HFFc6 (cell line): ENCODE measurements around the gene SLN. TPM values are rescaled to one million over a fixed set of nuclear protein-coding genes. Genes with fewer than 3 reads are reported as not detected.
"Not testable (repeated sequence)": the region's sequence is repeated elsewhere in the genome, so short reads cannot be mapped to it uniquely, and the experiment has no call there.

Experiments
- DNase-seq: peaks from one replicate; pipeline ENCODE4 v3.0.0-alpha.2; 2018
- H3K27ac Mint-ChIP-seq: 2 replicates; pipeline ENCODE4 v1.8.0; 2020; ENCODE audit warnings: mild to moderate bottlenecking, mixed read lengths
- H3K27me3 Mint-ChIP-seq: 2 replicates; pipeline ENCODE4 v1.8.0; 2021; ENCODE audit warnings: mild to moderate bottlenecking, moderate library complexity, mixed read lengths; ENCODE audit not compliant: insufficient read depth
- H3K36me3 Mint-ChIP-seq: 2 replicates; pipeline ENCODE4 v1.8.0; 2021; ENCODE audit warnings: low read depth, mixed read lengths
- H3K4me1 Mint-ChIP-seq: 2 replicates; pipeline ENCODE4 v1.8.0; 2020; ENCODE audit warnings: low read depth, mixed read lengths
- H3K4me3 Mint-ChIP-seq: 2 replicates; pipeline ENCODE4 v1.8.0; 2020; ENCODE audit warnings: mild to moderate bottlenecking, moderate library complexity, mixed read lengths
- H3K9me3 Mint-ChIP-seq: 2 replicates; pipeline ENCODE4 v1.8.0; 2020; ENCODE audit warnings: mild to moderate bottlenecking, mixed read lengths
- long read RNA-seq: library from polyadenylated mRNA; unstranded; transcript quantifications from one replicate; pipeline ENCODE4 v2.0.0, GENCODE V29; 2019
- total RNA-seq, 6 experiments: library from RNA; stranded (reverse); fragmentation: NEBNext Ultra II Directional; extraction: Animal tissue kit (Norgen Biotek cat#: 25700); gene quantifications; 2 replicates in 1 of 6; 3 replicates in 5 of 6; pipeline ENCODE4 v1.2.3, GENCODE V29; 2021
- TF ChIP-seq, protein P1 (sequence below): fragments of 200-600 bp; sonication (generic); IDR thresholded peaks from 2 replicates; pipeline ENCODE4 v1.5.0; 2021; ENCODE audit warnings: antibody characterized with exemption, mild to moderate bottlenecking

Gene SLN
- total RNA-seq, result not detected
- long read RNA-seq, result 0 reads

- no peak within 1 kb of the TSS for H3K27ac Mint-ChIP-seq
- no peak for DNase-seq
- TF ChIP-seq, protein P1, sequence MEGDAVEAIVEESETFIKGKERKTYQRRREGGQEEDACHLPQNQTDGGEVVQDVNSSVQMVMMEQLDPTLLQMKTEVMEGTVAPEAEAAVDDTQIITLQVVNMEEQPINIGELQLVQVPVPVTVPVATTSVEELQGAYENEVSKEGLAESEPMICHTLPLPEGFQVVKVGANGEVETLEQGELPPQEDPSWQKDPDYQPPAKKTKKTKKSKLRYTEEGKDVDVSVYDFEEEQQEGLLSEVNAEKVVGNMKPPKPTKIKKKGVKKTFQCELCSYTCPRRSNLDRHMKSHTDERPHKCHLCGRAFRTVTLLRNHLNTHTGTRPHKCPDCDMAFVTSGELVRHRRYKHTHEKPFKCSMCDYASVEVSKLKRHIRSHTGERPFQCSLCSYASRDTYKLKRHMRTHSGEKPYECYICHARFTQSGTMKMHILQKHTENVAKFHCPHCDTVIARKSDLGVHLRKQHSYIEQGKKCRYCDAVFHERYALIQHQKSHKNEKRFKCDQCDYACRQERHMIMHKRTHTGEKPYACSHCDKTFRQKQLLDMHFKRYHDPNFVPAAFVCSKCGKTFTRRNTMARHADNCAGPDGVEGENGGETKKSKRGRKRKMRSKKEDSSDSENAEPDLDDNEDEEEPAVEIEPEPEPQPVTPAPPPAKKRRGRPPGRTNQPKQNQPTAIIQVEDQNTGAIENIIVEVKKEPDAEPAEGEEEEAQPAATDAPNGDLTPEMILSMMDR, result no peak
- H3K9me3 Mint-ChIP-seq, result no peaks in the 10 kb centered on the region
- H3K27me3 Mint-ChIP-seq, result peaks cover 17% of the 10 kb centered on the region
- no peak within 1 kb of the TSS for H3K4me3 Mint-ChIP-seq
- peaks cover 5% of the 10 kb centered on the region for H3K4me1 Mint-ChIP-seq
- H3K36me3 Mint-ChIP-seq, result no peaks in the 10 kb centered on the region
These were observed at the start of gene SLN for GRCh38 chr11:107711861-107712755. SLN (minus strand) TSS chr11:107712056.

DNA sequence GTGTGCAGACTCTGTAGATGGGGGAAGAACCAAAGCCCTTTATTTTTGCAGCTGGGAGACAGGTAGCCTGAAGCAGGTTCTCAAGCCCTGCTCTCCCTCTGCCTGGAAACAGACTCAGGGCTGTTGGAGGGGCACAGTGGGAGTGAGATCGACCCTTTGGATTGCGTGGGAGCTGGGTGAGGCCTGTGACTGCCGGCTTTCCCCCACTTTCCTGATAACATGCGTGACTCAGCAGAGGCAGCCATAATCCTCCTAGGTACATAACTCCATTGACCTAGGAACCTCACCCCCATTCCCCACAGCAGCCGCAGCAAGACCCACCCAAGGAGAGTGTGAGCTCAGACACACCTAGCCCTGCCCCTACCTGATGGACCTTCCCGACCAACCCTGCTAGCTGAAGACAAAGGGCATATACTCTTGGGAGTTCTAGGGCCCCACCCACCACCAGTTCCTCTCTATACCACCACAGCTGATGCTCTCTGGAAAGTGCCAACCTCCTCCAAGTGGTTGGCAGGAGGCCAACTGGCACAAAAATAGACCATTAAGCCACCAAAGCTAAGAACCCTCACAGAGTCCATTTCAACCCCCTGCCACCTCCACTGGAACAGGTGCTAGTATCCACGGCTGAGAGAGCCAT lies 47.0 kb upstream of the SLN start:
- not testable (repeated sequence) for H3K4me3 Mint-ChIP-seq, H3K27ac Mint-ChIP-seq, H3K36me3 Mint-ChIP-seq, H3K9me3 Mint-ChIP-seq, DNase-seq, H3K4me1 Mint-ChIP-seq
- H3K27me3 Mint-ChIP-seq, result peaks cover 13% of the 10 kb centered on the region

DNA sequence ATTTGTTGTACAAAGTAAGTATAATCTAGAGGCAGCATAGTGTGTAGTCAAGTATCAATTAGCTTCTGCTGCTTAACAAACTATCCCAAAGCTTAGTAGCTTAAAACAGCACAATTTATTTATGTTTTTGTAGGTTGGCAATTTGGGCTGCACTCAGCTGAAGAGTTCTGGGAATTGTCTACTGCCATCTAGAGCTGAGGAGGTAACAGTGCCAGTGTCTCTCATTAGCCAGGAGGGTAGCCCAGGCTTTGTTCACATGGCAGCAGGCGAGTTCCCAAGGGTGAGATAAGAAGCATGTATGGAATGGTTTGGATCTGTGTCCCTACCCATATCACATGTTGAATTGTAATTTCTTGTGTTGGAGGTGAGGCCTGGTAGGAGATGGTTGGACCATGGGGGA lies 45.8 kb upstream of the SLN start:
- TF ChIP-seq, protein P1, result peak; percentile 48; the same call in 1 of the 2 replicates
- Mint-ChIP-seq H3K4me1 (peaks cover 9% of the 10 kb centered on the region; the same call in 1 of the 2 replicates), H3K27ac (no peak overlapping the region), H3K9me3 (no peaks in the 10 kb centered on the region), H3K4me3 (no peak overlapping the region), H3K27me3 (peaks cover 13% of the 10 kb centered on the region), H3K36me3 (no peaks in the 10 kb centered on the region)
- DNase-seq, result no peak

- Mint-ChIP-seq H3K9me3 (no peaks in the 10 kb centered on the region), H3K4me3 (no peak overlapping the region), H3K36me3 (no peaks in the 10 kb centered on the region), H3K27ac (no peak overlapping the region), H3K4me1 (peaks cover 12% of the 10 kb centered on the region; the same call in 1 of the 2 replicates), H3K27me3 (peaks cover 8% of the 10 kb centered on the region)
- TF ChIP-seq, protein P1, result no peak
- DNase-seq, result no peak
These were observed 44.7 kb upstream of the SLN start for GRCh38 chr11:107756553-107756952.

DNA sequence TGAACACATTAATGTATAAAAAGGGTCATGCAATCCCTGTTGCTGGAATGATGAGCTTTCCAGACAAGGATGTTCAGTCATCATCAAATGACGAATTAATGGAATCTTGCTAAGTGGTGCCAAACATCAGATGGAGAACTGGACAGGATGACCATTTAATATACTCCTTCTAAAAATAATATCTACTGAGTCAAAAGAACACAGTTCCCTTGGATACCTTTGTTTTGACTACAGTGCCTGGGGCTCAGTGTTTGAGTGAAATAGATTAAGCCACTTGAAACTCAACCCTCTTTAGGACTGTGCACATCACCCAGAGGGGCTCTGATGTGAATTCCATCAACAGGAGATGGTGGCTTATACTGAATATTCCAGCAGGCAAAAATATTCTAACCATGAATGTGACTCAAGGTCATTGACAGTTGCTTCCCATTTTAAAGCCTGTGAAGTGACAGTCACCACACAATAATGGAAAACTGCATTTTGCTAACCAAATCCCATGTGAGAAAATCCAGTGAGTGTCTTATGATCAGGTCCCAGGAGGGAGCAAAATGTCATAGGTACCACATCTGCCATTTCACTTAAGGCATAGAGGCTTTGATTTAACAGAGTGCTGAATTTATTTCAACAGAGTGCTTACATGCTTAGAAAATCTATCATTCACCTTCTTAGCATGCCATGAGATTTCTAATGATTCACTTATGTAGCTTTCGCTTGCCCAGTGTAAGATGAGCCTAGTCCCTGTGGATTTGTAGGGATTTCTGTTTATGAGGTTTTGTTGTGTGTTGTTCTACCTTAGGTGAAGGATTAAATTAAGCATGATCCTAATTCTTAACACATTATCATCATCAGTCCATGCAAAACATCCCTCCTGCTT lies 41.3 kb upstream of the SLN start:
- no peaks in the 10 kb centered on the region for H3K36me3 Mint-ChIP-seq
- H3K27ac Mint-ChIP-seq, result peak overlapping the region; percentile 44; the same call in 1 of the 2 replicates
- TF ChIP-seq, protein P1, result no peak
- H3K9me3 Mint-ChIP-seq, result no peaks in the 10 kb centered on the region
- no peaks in the 10 kb centered on the region; the same call in 1 of the 2 replicates for H3K27me3 Mint-ChIP-seq
- H3K4me3 Mint-ChIP-seq, result no peak overlapping the region
- DNase-seq, result peak; percentile 42
- H3K4me1 Mint-ChIP-seq, result peaks cover 12% of the 10 kb centered on the region; the same call in 1 of the 2 replicates
